GM19239 (cell line): Measurements from ENCODE around the gene MRPL3.

Experiments
- DNase-seq: peaks from one replicate; pipeline ENCODE4 v3.0.0; 2011; ENCODE audit warnings: low spot score; ENCODE audit not compliant: insufficient read length
- FAIRE-seq: peaks from 2 replicates; lab custom pipeline; 2011; peaks lifted over from hg19 to GRCh38; lab: Jason Lieb, UNC

MRPL3 gene

DNA sequence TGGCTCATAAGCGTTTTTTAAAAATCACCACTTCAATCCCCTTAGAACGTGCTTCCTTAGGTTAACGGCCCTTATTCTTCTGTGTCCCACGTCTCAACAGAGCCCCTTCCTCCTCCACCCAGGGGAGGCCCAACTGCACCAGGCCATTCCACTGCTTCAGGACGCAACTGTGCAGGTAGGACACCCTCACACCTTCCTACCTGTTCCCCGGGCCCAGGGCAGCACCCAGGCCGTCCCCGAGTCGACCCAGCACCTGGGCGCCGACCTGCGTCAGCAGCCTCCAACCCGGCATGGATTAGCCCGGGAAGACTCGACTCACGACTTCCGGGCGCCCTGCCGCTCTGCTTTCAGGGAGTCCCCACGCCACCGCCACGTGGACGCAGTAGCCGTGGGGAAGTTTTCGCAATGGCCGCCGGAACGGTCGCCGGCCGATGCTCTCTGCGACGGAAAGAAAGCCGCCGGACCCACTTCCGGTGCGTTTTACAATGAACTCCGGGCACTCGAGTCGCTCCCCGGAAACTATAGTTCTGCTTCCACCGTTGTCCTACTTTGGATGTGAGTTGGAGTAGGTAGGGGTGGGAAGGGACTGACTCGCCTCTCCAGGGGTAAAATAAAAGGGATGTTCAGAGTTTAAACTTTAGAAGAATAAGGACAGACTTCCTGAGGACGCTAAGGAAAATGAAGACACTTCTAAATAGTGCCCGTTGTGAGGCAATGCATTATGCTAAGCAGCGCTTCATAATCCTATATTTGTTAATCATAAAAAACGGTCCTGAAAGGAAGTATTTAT, at the start of gene MRPL3:
Gene MRPL3, minus strand, starts transcription at position 442 of the 790 bp plus-strand sequence. Its CDS starts 150 bp downstream, at position 292.
- FAIRE-seq: peak; percentile 84

DNA sequence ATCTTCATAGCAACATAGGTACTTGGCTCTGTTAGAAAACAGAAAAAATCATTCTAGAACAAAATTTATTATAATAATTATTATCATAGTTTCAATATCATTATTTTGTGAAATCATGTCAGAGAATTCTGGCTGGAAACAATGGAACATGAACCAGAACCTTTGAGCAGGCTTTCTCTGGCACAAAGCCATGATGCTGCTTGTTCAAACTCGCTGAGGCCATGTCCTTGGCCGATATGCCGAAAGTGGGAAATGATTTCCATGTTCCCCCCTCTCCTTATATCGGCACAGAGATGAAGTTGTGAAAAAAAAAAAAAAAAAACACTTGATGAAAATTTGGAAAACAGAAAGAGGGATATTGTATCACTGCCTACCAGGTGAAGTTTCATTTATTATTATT, 49.0 kb upstream of the MRPL3 start:
- FAIRE-seq (no peak), DNase-seq (no peak)

More for the DNA sequence above, at the start of gene MRPL3:
- peak; percentile 58 for DNase-seq

DNA sequence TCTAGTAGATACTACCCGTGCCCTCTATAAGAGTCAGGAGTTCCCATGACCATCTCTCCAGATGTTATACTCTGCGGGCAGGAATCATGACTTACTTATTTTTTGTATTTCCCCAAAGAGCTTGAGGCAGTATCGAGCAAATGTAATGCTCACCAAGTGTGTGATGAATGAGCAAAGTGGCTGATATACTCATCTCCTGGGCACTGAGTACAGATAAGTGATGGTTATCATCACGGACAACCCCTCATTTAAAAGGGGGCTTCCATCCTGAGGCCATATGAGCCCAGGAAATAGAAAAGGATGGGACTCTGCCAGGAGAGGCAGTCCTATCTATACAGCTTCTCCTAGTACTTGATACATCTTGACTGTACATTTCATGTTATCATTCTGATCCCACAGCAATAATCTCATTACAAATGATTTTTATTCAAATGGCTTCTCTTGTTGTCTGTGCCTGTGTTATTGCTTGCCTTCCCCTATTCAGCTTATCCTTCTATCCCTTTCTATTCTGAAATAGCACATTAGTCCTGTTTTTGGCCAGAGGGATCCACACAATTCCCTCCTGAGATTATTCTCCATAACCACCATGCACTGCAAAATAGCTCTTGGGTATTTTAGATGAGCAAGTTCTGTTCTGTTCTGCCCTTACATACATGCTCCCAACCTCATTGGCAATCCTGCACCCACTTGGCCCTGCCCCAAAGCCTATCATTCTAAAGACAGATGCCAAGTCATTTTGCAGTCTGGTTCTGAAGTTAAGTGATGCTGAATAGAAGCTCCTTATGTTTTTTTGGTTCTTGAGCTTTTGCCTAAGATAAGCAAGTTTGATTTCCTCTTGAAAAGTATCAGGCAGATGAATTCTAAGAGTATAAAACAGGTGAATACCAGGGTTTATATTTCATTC, 48.0 kb upstream of the MRPL3 start:
- DNase-seq (no peak), FAIRE-seq (no peak)

GRCh38 chr3:131549340-131549739, 46.6 kb upstream of the MRPL3 start:
- FAIRE-seq (peak; percentile 45), DNase-seq (no peak)

GRCh38 chr3:131547585-131547984, 44.8 kb upstream of the MRPL3 start:
- FAIRE-seq (no peak), DNase-seq (no peak)

GRCh38 chr3:131546441-131546840, 43.7 kb upstream of the MRPL3 start:
- DNase-seq (no peak), FAIRE-seq (no peak)

GRCh38 chr3:131544557-131544956, 41.8 kb upstream of the MRPL3 start:
- DNase-seq: no peak
- no peak for FAIRE-seq

DNA sequence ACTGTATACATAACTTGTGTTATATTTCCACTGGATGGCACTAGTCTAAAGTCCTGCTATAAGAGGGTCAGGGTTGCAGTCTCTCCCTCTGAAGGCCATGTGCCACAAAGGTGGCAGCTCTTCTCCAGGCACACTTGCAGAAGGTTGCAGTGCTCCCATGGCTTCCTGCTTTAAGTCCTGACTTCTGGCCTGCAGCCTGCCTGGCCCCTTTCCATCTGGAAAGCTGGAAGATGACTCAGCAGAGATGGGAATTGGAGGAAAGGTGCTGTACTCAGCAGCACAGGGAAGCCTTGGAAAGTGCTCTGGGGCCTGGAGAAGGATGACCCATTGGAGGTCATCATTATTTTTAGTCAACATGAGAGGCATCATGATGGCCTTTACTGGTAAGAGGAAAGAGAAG, 40.9 kb upstream of the MRPL3 start:
- FAIRE-seq (no peak), DNase-seq (no peak)

DNA sequence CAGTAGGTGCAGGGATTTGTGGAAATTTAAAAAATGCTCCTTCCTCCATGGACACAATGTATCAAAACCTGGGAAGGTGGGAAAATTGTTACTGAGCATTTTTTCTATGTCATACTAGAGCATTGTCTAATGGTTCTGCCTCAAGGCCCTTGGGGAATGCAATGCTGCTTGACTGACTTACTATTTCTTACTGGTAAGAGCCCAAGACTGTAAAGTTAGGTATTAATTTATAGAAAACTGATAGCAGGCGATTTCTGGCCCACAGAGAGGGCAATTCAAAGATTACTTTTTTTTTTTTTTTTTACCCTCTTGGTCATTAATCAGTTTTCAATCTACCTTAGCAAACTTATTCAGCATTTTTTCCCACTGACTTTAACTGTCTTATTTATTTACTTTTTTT, 38.5 kb upstream of the MRPL3 start:
- DNase-seq (no peak), FAIRE-seq (no peak)

DNA sequence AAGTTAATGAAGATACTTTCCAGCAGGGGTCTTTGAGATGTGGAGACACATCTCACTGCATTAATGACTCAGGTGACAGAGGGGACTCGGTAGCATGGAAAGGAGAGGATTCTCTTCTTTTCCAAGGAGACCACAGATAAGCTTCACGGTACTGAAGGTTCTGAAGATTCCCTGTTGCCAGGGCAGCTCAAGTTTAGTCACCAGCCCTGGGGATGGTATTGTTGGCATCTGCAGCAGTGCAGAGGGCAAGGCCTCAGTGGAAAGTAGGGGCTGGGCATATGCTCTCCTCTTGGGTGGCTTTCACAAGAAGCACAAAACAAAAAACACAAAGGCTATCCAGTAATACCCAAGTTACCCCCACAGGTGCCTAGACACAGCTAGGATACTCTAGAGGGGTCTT, 38.0 kb upstream of the MRPL3 start:
- no peak for DNase-seq

GRCh38 chr3:131540143-131540542, 37.4 kb upstream of the MRPL3 start:
- DNase-seq (no peak), FAIRE-seq (no peak)

More for the DNA sequence above, 38.0 kb upstream of the MRPL3 start:
- FAIRE-seq: no peak

- DNase-seq (no peak), FAIRE-seq (no peak)
These were observed 36.2 kb upstream of the MRPL3 start for GRCh38 chr3:131538968-131539367.

GRCh38 chr3:131537531-131537930, 34.8 kb upstream of the MRPL3 start:
- no peak for FAIRE-seq
- DNase-seq: no peak

DNA sequence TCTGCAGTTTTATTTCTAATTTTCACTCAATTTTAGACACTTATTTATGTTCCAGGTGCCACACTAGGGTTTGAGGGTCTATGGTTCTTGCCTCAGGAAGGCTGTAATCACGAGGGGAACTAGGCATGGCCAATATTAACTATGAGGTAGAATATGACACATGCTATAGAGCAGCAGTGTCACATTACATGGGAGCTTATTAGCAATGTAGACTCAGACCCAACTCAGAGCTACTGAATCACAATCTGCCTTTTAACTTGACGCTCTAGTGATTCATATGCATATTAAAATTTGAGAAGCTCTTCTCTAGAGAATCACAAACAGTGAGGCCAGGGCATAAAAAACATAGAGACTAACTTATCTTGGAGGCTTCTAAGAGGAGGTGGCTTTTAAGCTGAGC, 32.8 kb upstream of the MRPL3 start:
- no peak for FAIRE-seq
- no peak for DNase-seq

DNA sequence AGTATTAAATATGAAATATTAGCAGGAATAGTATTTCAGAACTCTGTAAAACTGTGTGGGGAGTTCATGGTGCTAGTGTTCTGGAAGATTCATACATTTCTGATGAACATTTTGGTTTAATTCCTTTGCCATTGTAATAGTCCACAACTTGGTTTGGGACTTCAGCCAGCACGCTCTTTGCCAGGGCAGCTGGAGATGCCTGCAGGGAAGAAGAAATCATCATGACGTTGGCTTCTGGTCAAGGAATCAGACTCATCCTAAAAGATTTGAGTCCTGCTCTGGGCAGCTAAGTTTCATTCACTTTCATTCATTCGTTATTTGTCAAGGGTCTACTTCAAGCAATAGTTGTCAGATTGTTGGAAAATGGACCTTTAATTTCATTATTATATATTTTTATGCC, 32.4 kb upstream of the MRPL3 start:
- FAIRE-seq: no peak
- no peak for DNase-seq

DNA sequence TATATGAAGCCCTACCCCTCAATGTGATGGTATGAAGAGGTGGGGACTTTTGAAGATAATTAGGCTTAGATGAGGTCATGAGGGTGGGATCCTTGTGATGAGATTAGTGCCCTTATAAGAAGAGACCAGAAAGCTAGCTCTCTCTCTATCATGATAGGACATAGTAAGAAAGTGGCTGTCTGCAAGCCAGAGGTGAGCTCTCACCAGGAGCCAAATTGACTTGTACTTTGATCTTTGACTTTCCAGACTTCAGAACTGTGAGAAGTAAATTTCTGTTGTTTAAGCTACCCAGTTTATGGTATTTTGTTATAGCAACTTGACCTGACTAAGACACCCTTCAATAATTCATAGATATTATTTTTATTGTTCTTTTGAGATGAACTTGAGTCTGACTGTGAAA, 29.9 kb upstream of the MRPL3 start:
- FAIRE-seq: no peak
- DNase-seq: no peak

DNA sequence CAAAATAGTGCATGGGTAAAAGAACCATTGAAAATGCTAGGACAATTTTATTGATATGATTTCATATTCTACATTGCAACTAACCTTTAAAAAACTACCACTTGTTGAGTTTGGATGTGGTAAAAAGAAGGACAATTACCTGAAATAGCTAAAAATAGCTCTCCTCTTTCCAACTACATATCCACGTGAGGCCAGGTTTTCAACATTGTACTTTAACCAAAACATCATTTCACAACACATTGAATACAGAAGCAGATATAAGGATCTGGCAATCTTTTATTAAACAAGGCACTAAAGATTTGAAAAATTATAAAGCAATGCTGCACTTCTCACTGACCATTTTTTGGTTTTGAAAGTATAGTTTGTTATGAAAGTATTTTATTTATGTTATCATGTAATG, 28.1 kb upstream of the MRPL3 start:
- FAIRE-seq: no peak
- no peak for DNase-seq

DNA sequence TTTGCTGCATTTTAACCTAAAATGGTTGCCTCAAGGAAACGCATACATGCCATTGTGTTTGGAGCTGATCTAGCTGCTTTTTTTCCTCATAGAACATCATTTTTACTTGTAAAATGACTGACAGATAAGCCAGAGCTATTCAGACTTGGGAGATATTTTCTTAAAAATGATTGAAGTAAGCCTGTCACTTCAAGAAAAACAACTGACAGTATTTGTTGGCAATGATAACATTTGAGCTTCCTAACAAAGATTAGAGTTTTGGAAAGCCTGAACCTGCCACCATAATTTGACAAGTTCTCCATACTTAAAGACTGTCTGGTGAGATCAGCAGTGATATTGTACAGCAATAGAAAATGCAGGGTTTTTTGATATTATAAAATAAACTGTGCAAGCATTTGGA, 27.6 kb upstream of the MRPL3 start:
- DNase-seq: no peak
- FAIRE-seq: no peak

GRCh38 chr3:131526801-131527347, 24.1 kb upstream of the MRPL3 start:
- DNase-seq (no peak), FAIRE-seq (no peak)

DNA sequence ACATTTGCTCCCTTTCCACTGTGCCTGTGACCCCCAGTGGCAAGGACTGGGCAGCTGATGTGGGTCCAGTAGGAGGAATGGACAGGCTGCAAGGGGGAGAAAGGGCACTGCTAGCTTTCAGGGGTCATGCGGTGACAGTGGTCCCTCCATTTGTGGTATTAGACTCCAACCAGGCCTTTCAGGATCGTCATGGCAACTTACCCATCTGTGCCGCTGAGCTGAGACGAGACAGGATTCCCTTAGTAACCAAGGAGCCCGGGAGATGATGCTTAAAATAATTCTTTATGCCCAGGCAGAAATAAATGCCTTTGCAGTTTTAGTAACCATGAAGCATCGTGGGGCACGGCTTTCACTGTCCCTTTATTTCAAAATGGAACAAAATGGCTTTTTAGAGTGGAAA, 15.9 kb upstream of the MRPL3 start:
- no peak for DNase-seq
- FAIRE-seq: no peak

GRCh38 chr3:131505421-131505820, 2.6 kb upstream of the MRPL3 start:
- DNase-seq (no peak), FAIRE-seq (no peak)
